Measurements from ENCODE around the gene SELENOO. TPM values are rescaled to one million over a fixed set of nuclear protein-coding genes. Genes with fewer than 3 reads are reported as not detected.

The SELENOO gene
- total RNA-seq, 4 donors from 2014 or later = 36.1 to 66.6 (median 44.8) TPM

DNA sequence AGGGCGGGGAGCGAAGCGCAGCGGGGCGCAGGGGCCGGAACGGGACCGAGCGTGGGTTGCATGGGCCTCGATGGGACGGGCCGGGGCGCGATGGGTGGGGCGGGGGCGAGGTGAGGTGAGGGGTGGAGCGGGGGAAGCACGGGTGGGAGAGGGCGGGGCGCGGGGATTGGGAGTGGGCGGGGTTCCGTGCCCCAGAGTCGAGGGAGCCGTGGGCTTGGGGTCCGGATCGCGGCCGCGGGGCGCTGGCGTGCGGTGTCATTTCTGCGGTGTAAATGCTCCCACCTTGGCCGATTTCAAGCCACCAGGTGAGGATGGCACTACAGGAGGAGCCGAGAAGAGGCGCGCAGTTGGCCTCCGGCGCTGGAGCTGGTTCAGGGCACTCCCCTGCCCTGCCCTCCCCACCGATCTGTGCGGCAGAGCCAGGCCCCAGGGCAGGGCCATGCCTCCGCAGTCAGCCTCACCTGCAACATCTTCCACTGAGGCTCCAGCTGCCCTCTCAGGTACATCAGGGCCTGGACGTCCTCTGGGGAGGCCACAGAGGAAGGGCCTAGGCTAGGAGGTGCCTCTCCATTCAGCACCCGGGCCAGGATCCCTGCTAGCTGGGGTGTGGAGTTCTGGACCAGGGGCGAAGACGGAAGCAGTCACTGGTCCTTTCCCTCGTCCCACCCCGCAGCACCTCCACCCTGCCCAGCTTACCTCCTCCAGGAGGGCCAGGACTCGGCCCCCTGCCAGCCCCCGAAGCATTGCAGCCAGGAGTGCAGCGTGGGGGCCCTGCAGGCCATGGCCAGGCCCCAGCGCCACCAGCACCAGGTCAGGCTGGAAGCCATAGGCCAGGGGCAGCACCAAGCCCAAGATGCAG, 44.6 kb downstream of the SELENOO start:
- Histone ChIP-seq H3K4me1 (peaks cover 0 to 84% (median 48%) of the 10 kb centered on the region in 4 donors), H3K27me3 (no peaks in the 10 kb centered on the region), H3K27ac (peak overlapping the region; percentile 58 to 95 (median 91)), H3K36me3 (peaks cover 0 to 29% (median 2%) of the 10 kb centered on the region in 3 donors), H3K4me3 (peak overlapping the region; percentile 53 to 95 (median 70)), H3K9me3 (no peaks in the 10 kb centered on the region)
- DNase-seq (ENCODE audit: low spot score in 2 of 2) = no peak
- no peak for TF ChIP-seq EP300 (IDR thresholded peaks at IDR 0.05)
- TF ChIP-seq, protein P1, sequence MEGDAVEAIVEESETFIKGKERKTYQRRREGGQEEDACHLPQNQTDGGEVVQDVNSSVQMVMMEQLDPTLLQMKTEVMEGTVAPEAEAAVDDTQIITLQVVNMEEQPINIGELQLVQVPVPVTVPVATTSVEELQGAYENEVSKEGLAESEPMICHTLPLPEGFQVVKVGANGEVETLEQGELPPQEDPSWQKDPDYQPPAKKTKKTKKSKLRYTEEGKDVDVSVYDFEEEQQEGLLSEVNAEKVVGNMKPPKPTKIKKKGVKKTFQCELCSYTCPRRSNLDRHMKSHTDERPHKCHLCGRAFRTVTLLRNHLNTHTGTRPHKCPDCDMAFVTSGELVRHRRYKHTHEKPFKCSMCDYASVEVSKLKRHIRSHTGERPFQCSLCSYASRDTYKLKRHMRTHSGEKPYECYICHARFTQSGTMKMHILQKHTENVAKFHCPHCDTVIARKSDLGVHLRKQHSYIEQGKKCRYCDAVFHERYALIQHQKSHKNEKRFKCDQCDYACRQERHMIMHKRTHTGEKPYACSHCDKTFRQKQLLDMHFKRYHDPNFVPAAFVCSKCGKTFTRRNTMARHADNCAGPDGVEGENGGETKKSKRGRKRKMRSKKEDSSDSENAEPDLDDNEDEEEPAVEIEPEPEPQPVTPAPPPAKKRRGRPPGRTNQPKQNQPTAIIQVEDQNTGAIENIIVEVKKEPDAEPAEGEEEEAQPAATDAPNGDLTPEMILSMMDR (IDR thresholded peaks at IDR 0.05) = no peak
- no peak for TF ChIP-seq POLR2A (IDR thresholded peaks at IDR 0.05)
- 16 to 17% methylated on average over 24 to 46 of the region's 53 CpGs for WGBS, 2 donors

DNA sequence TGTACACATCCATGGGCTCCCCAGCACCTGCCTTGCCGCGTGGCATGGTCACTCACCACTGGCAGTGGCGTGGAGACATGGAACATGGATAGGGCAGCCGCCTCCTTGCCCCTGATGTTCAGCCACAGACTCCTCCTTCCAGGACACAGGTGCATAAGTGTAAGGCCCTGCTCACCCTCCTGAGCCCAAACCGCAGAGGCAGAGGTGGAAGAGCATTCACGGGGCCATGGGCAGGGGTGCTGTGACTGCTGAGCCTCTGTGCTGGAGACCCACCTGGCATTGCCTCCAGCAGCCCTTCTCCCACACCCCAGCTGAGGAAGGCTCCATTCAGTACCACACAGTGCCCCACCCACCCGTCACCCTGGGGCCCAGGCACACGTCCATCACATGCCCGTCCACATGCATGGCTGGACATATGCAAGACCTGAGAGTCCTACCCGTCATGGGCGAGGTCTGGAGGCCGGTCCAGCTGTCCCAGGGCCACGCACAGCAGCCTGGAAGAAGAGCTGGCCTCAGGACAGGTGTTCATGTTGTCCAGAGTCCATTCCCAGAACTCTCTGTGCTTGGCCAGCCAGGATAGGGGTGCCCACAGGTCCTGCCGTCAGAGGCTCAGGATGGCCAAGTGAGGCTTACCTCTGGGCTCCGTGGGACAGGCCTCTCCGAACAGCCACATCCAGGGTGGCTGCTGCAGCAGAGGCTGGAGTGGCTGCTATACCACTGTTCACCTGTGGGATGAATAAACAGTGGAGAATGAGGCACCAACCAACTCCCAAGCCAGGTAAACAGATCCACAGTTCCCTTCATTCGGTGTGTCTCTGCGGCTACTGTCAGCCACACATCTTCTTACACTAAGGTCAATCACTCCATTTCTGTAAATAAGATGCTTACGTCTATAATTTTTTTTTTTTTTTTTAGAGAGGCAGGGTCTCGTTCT, 45.7 kb downstream of the SELENOO start:
- Histone ChIP-seq H3K4me3 (peak overlapping the region in 1 of 4 donors; percentile 95), H3K27ac (peak overlapping the region in 1 of 4 donors; percentile 95), H3K4me1 (peaks cover 0 to 84% (median 49%) of the 10 kb centered on the region in 4 donors), H3K27me3 (no peaks in the 10 kb centered on the region), H3K9me3 (no peaks in the 10 kb centered on the region), H3K36me3 (peaks cover 0 to 25% (median 0%) of the 10 kb centered on the region in 3 donors)
- DNase-seq (ENCODE audit: low spot score in 2 of 2) = no peak
- TF ChIP-seq, protein P1 (IDR thresholded peaks at IDR 0.05) = no peak
- no peak for TF ChIP-seq EP300 (IDR thresholded peaks at IDR 0.05)
- TF ChIP-seq POLR2A (IDR thresholded peaks at IDR 0.05) = no peak
- 80 to 90% methylated on average over 11 to 20 of the region's 20 CpGs for WGBS, 2 donors

DNA sequence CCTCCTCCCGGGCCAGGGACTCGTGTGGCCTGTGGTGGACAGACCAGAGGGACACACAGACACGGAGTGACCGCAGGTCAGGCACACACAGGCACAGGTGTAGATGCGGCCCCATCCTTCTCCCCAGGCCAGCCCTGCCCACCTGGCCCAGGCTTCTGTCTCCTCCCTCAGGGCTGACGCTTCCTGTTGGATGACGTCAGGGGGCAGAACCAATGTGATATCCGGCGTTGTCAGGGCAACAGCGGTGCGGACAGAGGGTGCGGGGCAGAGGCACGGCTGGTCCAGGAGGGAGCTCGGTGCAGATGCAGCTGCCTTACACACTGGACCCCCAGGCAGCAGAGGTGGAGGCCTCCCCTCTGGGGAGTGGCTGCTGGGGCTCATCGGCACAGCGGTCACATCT, 46.9 kb downstream of the SELENOO start:
- no peaks in the 10 kb centered on the region for H3K27me3 ChIP-seq
- H3K27ac ChIP-seq = no peak overlapping the region
- TF ChIP-seq EP300 (IDR thresholded peaks at IDR 0.05) (no peak), POLR2A (IDR thresholded peaks at IDR 0.05) (no peak)
- no peak for DNase-seq (ENCODE audit: low spot score in 2 of 2)
- peaks cover 0 to 25% (median 0%) of the 10 kb centered on the region in 3 donors for H3K36me3 ChIP-seq
- H3K4me3 ChIP-seq = no peak overlapping the region
- H3K4me1 ChIP-seq = peaks cover 0 to 77% (median 41%) of the 10 kb centered on the region in 4 donors
- H3K9me3 ChIP-seq = no peaks in the 10 kb centered on the region
- 32 to 35% methylated on average over 12 to 13 of the region's 16 CpGs for WGBS, 2 donors

DNA sequence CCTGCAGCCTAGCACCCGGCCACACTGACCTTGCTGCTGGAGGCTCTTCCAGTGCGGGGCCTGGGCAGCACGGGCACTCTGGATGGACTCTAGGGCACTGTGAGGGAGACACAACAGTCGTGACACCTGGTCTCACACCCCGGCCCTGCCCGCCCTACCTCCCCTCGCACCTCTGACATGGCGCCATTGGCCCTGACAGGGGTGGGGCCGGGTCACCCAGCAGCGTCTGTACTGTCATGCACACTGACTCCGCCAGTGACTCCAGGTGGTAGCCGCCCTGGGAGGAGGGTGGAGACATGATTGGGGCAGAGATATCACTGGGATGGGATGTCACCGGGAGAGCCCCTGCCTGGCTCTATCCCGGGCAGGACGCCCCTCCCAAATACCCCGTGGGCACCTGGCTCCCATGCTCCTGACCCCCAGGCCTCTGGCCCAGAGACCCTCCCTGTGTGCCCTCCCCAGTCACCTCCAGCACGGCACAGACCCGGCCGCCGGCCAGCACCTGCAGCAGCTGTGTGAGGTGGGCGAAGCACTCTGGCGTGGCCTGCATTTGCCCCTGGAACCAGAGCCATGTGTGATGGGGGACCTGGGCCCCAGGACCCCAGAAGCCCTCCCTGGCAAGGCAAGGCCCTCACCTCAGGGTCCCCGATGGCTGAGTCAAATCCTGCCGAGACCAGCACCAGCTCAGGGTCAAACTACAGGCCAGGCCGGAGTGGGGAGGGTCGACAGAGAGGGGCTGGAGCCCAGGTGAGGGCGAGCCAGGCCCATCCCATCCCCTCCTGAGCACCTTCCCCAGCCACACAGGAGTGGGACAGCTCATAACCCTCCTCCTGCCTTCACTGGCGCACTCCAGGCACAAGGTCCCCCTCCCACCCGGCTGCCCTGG, 47.6 kb downstream of the SELENOO start:
- no peak overlapping the region for H3K27ac ChIP-seq
- H3K27me3 ChIP-seq = no peaks in the 10 kb centered on the region
- no peak overlapping the region for H3K4me3 ChIP-seq
- H3K9me3 ChIP-seq = no peaks in the 10 kb centered on the region
- 87 to 89% methylated on average over 18 to 23 of the region's 29 CpGs for WGBS, 2 donors
- H3K4me1 ChIP-seq = peaks cover 0 to 71% (median 35%) of the 10 kb centered on the region in 4 donors
- no peak for DNase-seq (ENCODE audit: low spot score in 2 of 2)
- TF ChIP-seq EP300 (IDR thresholded peaks at IDR 0.05) = no peak
- no peak for TF ChIP-seq POLR2A (IDR thresholded peaks at IDR 0.05)
- TF ChIP-seq, protein P1 (IDR thresholded peaks at IDR 0.05) = no peak
- peaks cover 0 to 25% (median 0%) of the 10 kb centered on the region in 3 donors for H3K36me3 ChIP-seq

Data from tibial nerve (tissue), 4 donors.